Gastrocnemius medialis (tissue), 4 donors: ENCODE results near the gene SEMA6D.

Source experiments
- POLR2A ChIP-seq, 2 donors: fragments of 450-650 bp; IDR thresholded peaks; one replicate each; pipeline ENCODE4 v1.6.1; 2017; ENCODE audit warnings: antibody characterized with exemption in 2 of 2, mild to moderate bottlenecking in 2 of 2, moderate library complexity in 2 of 2
- TF ChIP-seq, protein P1 (sequence below), 5 experiments: fragments of 450-650 bp in 3 of 5; fragments of 200-600 bp in 2 of 5; sonication (generic) in 2 of 5; IDR thresholded peaks in 4 of 5; conservative IDR thresholded peaks in 1 of 5; 1 replicate in 4 of 5; 2 replicates in 1 of 5; pipeline ENCODE4 v1.5.1; 2016 to 2019; ENCODE audit warnings: antibody characterized with exemption in 5 of 5, mild to moderate bottlenecking in 3 of 5, moderate library complexity in 3 of 5

DNA sequence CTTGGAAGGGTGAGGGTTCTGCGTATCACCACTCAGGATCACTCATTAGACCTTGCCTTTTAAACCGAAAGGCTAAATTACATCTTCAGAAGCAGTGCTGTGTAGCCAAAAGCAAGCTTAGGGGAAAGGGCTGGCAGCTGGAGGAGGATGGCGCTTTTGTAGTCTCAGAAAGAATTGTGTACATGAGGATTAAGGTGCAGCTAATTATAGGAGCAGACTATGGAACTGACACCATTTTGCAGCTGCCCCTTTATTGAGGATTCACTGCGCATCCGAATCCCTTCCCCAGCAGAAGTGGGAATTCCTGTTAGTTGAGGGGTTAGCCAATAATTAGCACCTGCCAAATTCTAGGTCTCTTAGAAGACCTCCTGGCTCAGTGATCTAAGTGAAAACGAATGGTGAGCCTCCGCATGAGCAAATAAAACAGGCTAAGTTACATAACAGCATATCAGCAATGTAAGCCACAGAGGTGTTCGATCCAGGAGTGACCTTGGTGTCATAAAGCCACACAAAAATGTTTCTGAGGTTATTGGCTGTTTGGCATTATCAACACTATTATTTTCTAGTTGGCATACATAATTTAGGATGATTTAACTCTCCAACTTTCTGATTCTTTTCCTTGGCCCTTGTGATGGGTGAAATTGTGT is 42.6 kb upstream of the SEMA6D start:
- TF ChIP-seq, protein P1, sequence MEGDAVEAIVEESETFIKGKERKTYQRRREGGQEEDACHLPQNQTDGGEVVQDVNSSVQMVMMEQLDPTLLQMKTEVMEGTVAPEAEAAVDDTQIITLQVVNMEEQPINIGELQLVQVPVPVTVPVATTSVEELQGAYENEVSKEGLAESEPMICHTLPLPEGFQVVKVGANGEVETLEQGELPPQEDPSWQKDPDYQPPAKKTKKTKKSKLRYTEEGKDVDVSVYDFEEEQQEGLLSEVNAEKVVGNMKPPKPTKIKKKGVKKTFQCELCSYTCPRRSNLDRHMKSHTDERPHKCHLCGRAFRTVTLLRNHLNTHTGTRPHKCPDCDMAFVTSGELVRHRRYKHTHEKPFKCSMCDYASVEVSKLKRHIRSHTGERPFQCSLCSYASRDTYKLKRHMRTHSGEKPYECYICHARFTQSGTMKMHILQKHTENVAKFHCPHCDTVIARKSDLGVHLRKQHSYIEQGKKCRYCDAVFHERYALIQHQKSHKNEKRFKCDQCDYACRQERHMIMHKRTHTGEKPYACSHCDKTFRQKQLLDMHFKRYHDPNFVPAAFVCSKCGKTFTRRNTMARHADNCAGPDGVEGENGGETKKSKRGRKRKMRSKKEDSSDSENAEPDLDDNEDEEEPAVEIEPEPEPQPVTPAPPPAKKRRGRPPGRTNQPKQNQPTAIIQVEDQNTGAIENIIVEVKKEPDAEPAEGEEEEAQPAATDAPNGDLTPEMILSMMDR (IDR thresholded peaks at IDR 0.05 in 4 of 5, conservative IDR thresholded peaks at IDR 0.05 in 1 of 5), result no peak
- no peak for TF ChIP-seq POLR2A (IDR thresholded peaks at IDR 0.05)
